Gastrocnemius medialis (tissue), 4 donors: ENCODE data around the gene SFXN3. TPM values are rescaled to one million over a fixed set of nuclear protein-coding genes. Genes with fewer than 3 reads are reported as not detected.

Experiments used
- ATAC-seq, 2 donors: fragments of 150-250 bp; one replicate each; pipeline ENCODE4 v1.9.1; 2016
- DNase-seq, 2 donors: peaks; one replicate each; pipeline ENCODE4 v3.0.0-alpha.2; 2019
- H3K27ac ChIP-seq, 4 donors: fragments of 200-600 bp; sonication (generic); 1 replicate in 1 of 4; 2 replicates in 3 of 4; pipeline ENCODE4 v1.5.1; 2016 to 2018; ENCODE audit warnings: mild to moderate bottlenecking in 2 of 4, moderate library complexity in 1 of 4
- H3K27me3 ChIP-seq, 3 donors: fragments of 200-600 bp; sonication (generic) in 2 of 3; 1 replicate in 1 of 3; 2 replicates in 2 of 3; pipeline versions ENCODE4 v1.5.1 to v1.6.0; 2016 to 2019; ENCODE audit warnings: mild to moderate bottlenecking in 1 of 3, moderate library complexity in 1 of 3
- H3K36me3 ChIP-seq, 2 donors: fragments of 200-600 bp; sonication (generic) in 1 of 2; one replicate each; pipeline ENCODE4 v1.5.1; 2017 to 2018
- H3K4me1 ChIP-seq, 2 donors: fragments of 200-600 bp; sonication (generic) in 1 of 2; one replicate each; pipeline ENCODE4 v1.5.1; 2016 to 2017; ENCODE audit warnings: mild to moderate bottlenecking in 2 of 2
- H3K4me3 ChIP-seq, 4 donors: fragments of 200-600 bp; sonication (generic) in 3 of 4; 1 replicate in 1 of 4; 2 replicates in 3 of 4; pipeline ENCODE4 v1.5.1; 2016 to 2019; ENCODE audit warnings: mild to moderate bottlenecking in 2 of 4
- H3K9me3 ChIP-seq, 3 donors: fragments of 200-600 bp; sonication (generic) in 2 of 3; 1 replicate in 1 of 3; 2 replicates in 2 of 3; pipeline ENCODE4 v1.5.1; 2016 to 2019
- CTCF ChIP-seq, 5 experiments: fragments of 450-650 bp in 3 of 5; fragments of 200-600 bp in 2 of 5; sonication (generic) in 2 of 5; IDR thresholded peaks in 4 of 5; conservative IDR thresholded peaks in 1 of 5; 1 replicate in 4 of 5; 2 replicates in 1 of 5; pipeline ENCODE4 v1.5.1; 2016 to 2019; ENCODE audit warnings: antibody characterized with exemption in 5 of 5, mild to moderate bottlenecking in 3 of 5, moderate library complexity in 3 of 5
- POLR2A ChIP-seq, 2 donors: fragments of 450-650 bp; IDR thresholded peaks; one replicate each; pipeline ENCODE4 v1.6.1; 2017; ENCODE audit warnings: antibody characterized with exemption in 2 of 2, mild to moderate bottlenecking in 2 of 2, moderate library complexity in 2 of 2
- in situ Hi-C, 4 donors: fragments of 200-750 bp; cut with MboI; loops; one replicate each; pipeline versions ENCODE4 v1.15.0 to v1.8.0; 2017; ENCODE audit warnings: low sequenced_read_pairs in 4 of 4
- intact Hi-C: fragments of 100-400 bp; cut with DNase I; formaldehyde crosslinking; loops from one replicate; pipeline ENCODE4 v1.15.1; 2023; ENCODE audit warnings: low total_unique reads
- total RNA-seq, 4 donors: library from RNA; depleted of rRNA; stranded (reverse); fragments of >200 nt; gene quantifications; one replicate each; pipeline versions ENCODE4 v1.1.0 to v1.2.3, GENCODE V29; 2016

The SFXN3 gene
- total RNA-seq, 4 donors from 2014 or later: 4.2 to 9.5 (median 7.0) TPM

- ATAC-seq (peak; percentile 97 to 99), DNase-seq (peak; percentile 68 to 89)
- Histone ChIP-seq H3K4me1 (peaks cover 12 to 21% of the 10 kb centered on the region in 2 donors), H3K27me3 (peaks cover 29 to 34% (median 34%) of the 10 kb centered on the region in 3 donors), H3K4me3 (no peak overlapping the region), H3K9me3 (no peaks in the 10 kb centered on the region), H3K27ac (peak overlapping the region; percentile 57 to 76 (median 66)), H3K36me3 (no peaks in the 10 kb centered on the region)
- in situ Hi-C loops (no loop called here), intact Hi-C loops (no loop called here)
- peak in 1 of 2 donors; percentile 21 for TF ChIP-seq POLR2A (IDR thresholded peaks at IDR 0.05)
- no peak for TF ChIP-seq CTCF (IDR thresholded peaks at IDR 0.05 in 4 of 5, conservative IDR thresholded peaks at IDR 0.05 in 1 of 5)
Observed at GRCh38 chr10:101052285-101052684, 21.3 kb downstream of the SFXN3 start.

GRCh38 chr10:101053516-101053915 is 22.5 kb downstream of the SFXN3 start:
- no peak for TF ChIP-seq POLR2A (IDR thresholded peaks at IDR 0.05)
- no peak for TF ChIP-seq CTCF (IDR thresholded peaks at IDR 0.05 in 4 of 5, conservative IDR thresholded peaks at IDR 0.05 in 1 of 5)
- Histone ChIP-seq H3K4me3 (no peak overlapping the region), H3K4me1 (peaks cover 12 to 21% of the 10 kb centered on the region in 2 donors), H3K36me3 (no peaks in the 10 kb centered on the region), H3K27ac (no peak overlapping the region), H3K9me3 (no peaks in the 10 kb centered on the region), H3K27me3 (peaks cover 18 to 26% (median 22%) of the 10 kb centered on the region in 3 donors)
- ATAC-seq (no peak), DNase-seq (no peak)
- in situ Hi-C loops: no loop called here
- intact Hi-C loops: no loop called here

GRCh38 chr10:101054351-101054750 is 23.3 kb downstream of the SFXN3 start:
- Histone ChIP-seq H3K27ac (no peak overlapping the region), H3K9me3 (no peaks in the 10 kb centered on the region)
- intact Hi-C loops: no loop called here

GRCh38 chr10:101054876-101055275 is 23.8 kb downstream of the SFXN3 start:
- no peak for TF ChIP-seq CTCF (IDR thresholded peaks at IDR 0.05 in 4 of 5, conservative IDR thresholded peaks at IDR 0.05 in 1 of 5)
- TF ChIP-seq POLR2A (IDR thresholded peaks at IDR 0.05): no peak
- H3K27me3 ChIP-seq: peaks cover 4 to 12% (median 9%) of the 10 kb centered on the region in 3 donors
- no peak for DNase-seq
- no peak for ATAC-seq
- intact Hi-C loops (no loop called here), in situ Hi-C loops (no loop called here)
- no peak overlapping the region for H3K27ac ChIP-seq
- peaks cover 10 to 21% of the 10 kb centered on the region in 2 donors for H3K4me1 ChIP-seq
- no peaks in the 10 kb centered on the region for H3K36me3 ChIP-seq
- H3K9me3 ChIP-seq: no peaks in the 10 kb centered on the region
- H3K4me3 ChIP-seq: no peak overlapping the region

More at GRCh38 chr10:101054351-101054750, 23.3 kb downstream of the SFXN3 start:
- in situ Hi-C loops: no loop called here
- peaks cover 12 to 21% of the 10 kb centered on the region in 2 donors for H3K4me1 ChIP-seq
- no peak for TF ChIP-seq CTCF (IDR thresholded peaks at IDR 0.05 in 4 of 5, conservative IDR thresholded peaks at IDR 0.05 in 1 of 5)
- TF ChIP-seq POLR2A (IDR thresholded peaks at IDR 0.05): no peak
- H3K27me3 ChIP-seq: peaks cover 9 to 18% (median 14%) of the 10 kb centered on the region in 3 donors
- ATAC-seq (no peak), DNase-seq (no peak)
- H3K4me3 ChIP-seq: no peak overlapping the region
- H3K36me3 ChIP-seq: no peaks in the 10 kb centered on the region

GRCh38 chr10:101055411-101055810 is 24.4 kb downstream of the SFXN3 start:
- intact Hi-C loops (no loop called here), in situ Hi-C loops (no loop called here)
- peaks cover 10 to 22% of the 10 kb centered on the region in 2 donors for H3K4me1 ChIP-seq
- ATAC-seq: no peak
- DNase-seq: no peak
- H3K9me3 ChIP-seq: no peaks in the 10 kb centered on the region
- no peak overlapping the region for H3K4me3 ChIP-seq
- no peaks in the 10 kb centered on the region for H3K36me3 ChIP-seq
- H3K27ac ChIP-seq: no peak overlapping the region
- H3K27me3 ChIP-seq: peaks cover 0 to 7% (median 3%) of the 10 kb centered on the region in 3 donors
- no peak for TF ChIP-seq CTCF (IDR thresholded peaks at IDR 0.05 in 4 of 5, conservative IDR thresholded peaks at IDR 0.05 in 1 of 5)
- no peak for TF ChIP-seq POLR2A (IDR thresholded peaks at IDR 0.05)
